Breast epithelium (tissue), 4 donors: ENCODE results near the gene TOGARAM2. TPM values are rescaled to one million over a fixed set of nuclear protein-coding genes. Genes with fewer than 3 reads are reported as not detected.

Source experiments
- DNase-seq, 2 donors: peaks; one replicate each; pipeline ENCODE4 v3.0.0-alpha.2; 2019; ENCODE audit warnings: low spot score in 2 of 2
- H3K27ac ChIP-seq, 2 donors: fragments of 200-600 bp; sonication (generic) in 1 of 2; one replicate each; pipeline ENCODE4 v1.5.1; 2016 to 2019; ENCODE audit warnings: mild to moderate bottlenecking in 1 of 2
- H3K27me3 ChIP-seq, 2 donors: fragments of 200-600 bp; sonication (generic) in 1 of 2; one replicate each; pipeline versions ENCODE4 v1.5.1 to v1.6.0; 2017 to 2019; ENCODE audit warnings: control low read depth in 1 of 2, mild to moderate bottlenecking in 1 of 2
- H3K36me3 ChIP-seq: fragments of 200-600 bp; one replicate; pipeline ENCODE4 v1.5.1; 2019
- H3K4me1 ChIP-seq, 2 donors: fragments of 200-600 bp; sonication (generic); one replicate each; pipeline ENCODE4 v1.5.1; 2016 to 2019; ENCODE audit warnings: control low read depth in 1 of 2
- H3K4me3 ChIP-seq, 3 donors: fragments of 200-600 bp; sonication (generic); 1 replicate in 2 of 3; 2 replicates in 1 of 3; pipeline ENCODE4 v1.5.1; 2016 to 2019; ENCODE audit warnings: mild to moderate bottlenecking in 3 of 3, moderate library complexity in 2 of 3
- H3K9me3 ChIP-seq, 2 donors: fragments of 200-600 bp; sonication (generic) in 1 of 2; one replicate each; pipeline ENCODE4 v1.5.1; 2016 to 2019; ENCODE audit warnings: control low read depth in 1 of 2
- POLR2A ChIP-seq: fragments of 450-650 bp; IDR thresholded peaks from one replicate; pipeline ENCODE4 v1.6.1; 2016; ENCODE audit warnings: antibody characterized with exemption, mild to moderate bottlenecking, moderate library complexity
- POLR2AphosphoS5 ChIP-seq, 3 donors: sonication (generic); formaldehyde crosslinking; IDR thresholded peaks; one replicate each; pipeline ENCODE4 v1.6.1; 2017; ENCODE audit warnings: antibody characterized with exemption in 3 of 3
- intact Hi-C: fragments of 100-400 bp; cut with DNase I; formaldehyde crosslinking; loops from one replicate; pipeline ENCODE4 v1.15.1; 2023; ENCODE audit warnings: low total_unique reads
- total RNA-seq, 3 donors: library from RNA; depleted of rRNA; stranded (reverse); fragments of >200 nt; gene quantifications; one replicate each; pipeline ENCODE4 v1.1.0, GENCODE V29; 2016
- TF ChIP-seq, protein P1 (sequence below), 3 donors: fragments of 450-650 bp; IDR thresholded peaks; one replicate each; pipeline ENCODE4 v1.5.1; 2016 to 2017; ENCODE audit warnings: antibody characterized with exemption in 3 of 3, mild to moderate bottlenecking in 3 of 3, moderate library complexity in 3 of 3

Gene TOGARAM2
- total RNA-seq, 3 donors from 2014 or later = 0.15 to 2.7 (median 0.33) TPM

DNA sequence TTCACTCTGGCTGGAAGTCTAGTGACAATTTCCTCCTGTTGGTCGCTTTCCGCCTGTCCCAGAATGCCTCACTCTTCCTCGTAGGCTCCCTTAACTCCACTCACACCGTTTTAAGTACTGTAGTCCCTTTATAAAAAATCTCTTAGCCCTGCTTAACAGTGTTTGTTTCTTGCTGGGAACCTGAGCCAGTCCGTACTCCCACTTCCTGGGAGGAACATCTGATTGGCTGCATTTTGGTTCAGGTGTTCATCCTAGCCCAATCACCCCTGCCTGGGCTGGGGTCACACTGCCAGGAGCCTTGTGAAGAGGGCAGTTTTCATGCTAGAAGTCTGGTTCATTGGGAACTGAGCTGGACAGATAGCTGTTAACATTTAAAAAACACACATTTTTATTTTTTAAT, 25.6 kb upstream of the TOGARAM2 start:
- intact Hi-C loops = no loop called here
- Histone ChIP-seq H3K27me3 (no peaks in the 10 kb centered on the region), H3K36me3 (no peaks in the 10 kb centered on the region), H3K27ac (no peak overlapping the region), H3K4me3 (no peak overlapping the region), H3K4me1 (no peaks in the 10 kb centered on the region), H3K9me3 (no peaks in the 10 kb centered on the region)
- DNase-seq = no peak
- no peak for TF ChIP-seq POLR2A
- TF ChIP-seq, protein P1, sequence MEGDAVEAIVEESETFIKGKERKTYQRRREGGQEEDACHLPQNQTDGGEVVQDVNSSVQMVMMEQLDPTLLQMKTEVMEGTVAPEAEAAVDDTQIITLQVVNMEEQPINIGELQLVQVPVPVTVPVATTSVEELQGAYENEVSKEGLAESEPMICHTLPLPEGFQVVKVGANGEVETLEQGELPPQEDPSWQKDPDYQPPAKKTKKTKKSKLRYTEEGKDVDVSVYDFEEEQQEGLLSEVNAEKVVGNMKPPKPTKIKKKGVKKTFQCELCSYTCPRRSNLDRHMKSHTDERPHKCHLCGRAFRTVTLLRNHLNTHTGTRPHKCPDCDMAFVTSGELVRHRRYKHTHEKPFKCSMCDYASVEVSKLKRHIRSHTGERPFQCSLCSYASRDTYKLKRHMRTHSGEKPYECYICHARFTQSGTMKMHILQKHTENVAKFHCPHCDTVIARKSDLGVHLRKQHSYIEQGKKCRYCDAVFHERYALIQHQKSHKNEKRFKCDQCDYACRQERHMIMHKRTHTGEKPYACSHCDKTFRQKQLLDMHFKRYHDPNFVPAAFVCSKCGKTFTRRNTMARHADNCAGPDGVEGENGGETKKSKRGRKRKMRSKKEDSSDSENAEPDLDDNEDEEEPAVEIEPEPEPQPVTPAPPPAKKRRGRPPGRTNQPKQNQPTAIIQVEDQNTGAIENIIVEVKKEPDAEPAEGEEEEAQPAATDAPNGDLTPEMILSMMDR (IDR thresholded peaks at IDR 0.05) = no peak
- no peak for TF ChIP-seq POLR2AphosphoS5 (IDR thresholded peaks at IDR 0.05)

DNA sequence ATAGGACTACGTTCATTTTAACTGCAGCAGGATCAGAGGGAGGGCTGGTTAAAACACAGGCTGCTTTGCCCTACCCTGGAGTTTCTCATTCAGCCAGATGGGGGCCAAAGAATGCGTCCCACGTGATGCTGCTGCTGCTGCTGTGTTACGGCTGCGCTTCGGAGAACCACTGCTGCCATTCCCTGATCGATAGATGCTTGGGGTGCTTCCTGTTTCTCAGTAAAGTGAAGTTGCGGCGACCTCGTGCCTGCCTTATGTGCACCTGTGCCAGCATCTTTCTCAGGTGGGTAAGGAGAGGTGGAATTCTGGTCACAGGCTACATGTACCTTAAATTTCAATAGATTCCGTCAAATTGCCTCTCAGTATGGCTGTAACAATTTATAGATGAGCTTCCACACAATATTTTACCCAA, 24.7 kb upstream of the TOGARAM2 start:
- H3K9me3 ChIP-seq = no peaks in the 10 kb centered on the region
- no peak overlapping the region for H3K27ac ChIP-seq
- no peaks in the 10 kb centered on the region for H3K27me3 ChIP-seq
- no peak overlapping the region for H3K4me3 ChIP-seq
- H3K4me1 ChIP-seq = no peaks in the 10 kb centered on the region
- DNase-seq = no peak
- H3K36me3 ChIP-seq = no peaks in the 10 kb centered on the region
- intact Hi-C loops = no loop called here
- no peak for TF ChIP-seq POLR2AphosphoS5 (IDR thresholded peaks at IDR 0.05)
- no peak for TF ChIP-seq POLR2A

DNA sequence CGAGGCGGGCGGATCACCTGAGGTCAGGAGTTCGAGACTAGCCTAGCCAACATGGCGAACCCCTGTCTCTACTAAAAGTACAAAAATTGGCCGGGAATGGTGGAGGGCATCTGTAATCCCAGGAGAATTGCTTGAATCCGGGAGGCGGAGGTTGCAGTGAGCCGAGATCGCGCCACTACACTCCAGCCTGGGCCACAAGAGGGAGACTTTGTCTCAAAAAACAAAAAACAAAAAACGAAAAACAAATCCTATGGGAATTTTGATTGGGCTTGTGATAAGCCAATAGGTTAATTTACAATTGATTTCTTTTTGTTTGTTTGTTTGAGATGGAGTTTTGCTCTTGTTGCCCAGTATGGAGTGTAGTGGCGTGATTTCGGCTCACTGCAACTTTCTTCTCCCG, 24.2 kb upstream of the TOGARAM2 start:
- TF ChIP-seq POLR2A = no peak
- no peak for TF ChIP-seq POLR2AphosphoS5 (IDR thresholded peaks at IDR 0.05)
- TF ChIP-seq, protein P1 (IDR thresholded peaks at IDR 0.05) = peak in 1 of 3 donors; percentile 72
- Histone ChIP-seq H3K4me3 (no peak overlapping the region), H3K9me3 (no peaks in the 10 kb centered on the region), H3K36me3 (no peaks in the 10 kb centered on the region), H3K27me3 (no peaks in the 10 kb centered on the region), H3K27ac (no peak overlapping the region), H3K4me1 (no peaks in the 10 kb centered on the region)
- DNase-seq = no peak
- intact Hi-C loops = no loop called here

DNA sequence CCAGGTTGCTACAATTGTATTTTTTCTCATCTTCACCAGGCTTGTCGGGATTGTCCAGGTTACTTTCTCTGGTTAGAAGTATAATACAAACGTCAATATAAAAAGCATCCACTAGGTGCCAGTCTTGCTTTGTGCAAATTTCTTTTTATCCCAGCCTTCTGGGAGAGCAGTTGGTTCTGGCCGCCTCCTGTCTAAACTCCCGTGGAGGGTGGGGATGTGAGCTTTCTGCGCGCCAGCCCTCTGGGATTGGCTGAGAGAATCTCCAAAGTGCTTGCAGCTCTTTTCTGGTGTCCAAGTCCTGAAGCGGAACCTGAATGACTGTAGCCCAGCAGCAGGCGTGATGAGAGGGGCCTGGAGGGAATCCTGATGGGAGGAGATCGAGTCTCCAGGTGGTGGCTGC, 22.4 kb upstream of the TOGARAM2 start:
- Histone ChIP-seq H3K36me3 (no peaks in the 10 kb centered on the region), H3K9me3 (no peaks in the 10 kb centered on the region), H3K27me3 (no peaks in the 10 kb centered on the region), H3K4me3 (peak overlapping the region in 1 of 3 donors; percentile 17), H3K27ac (no peak overlapping the region), H3K4me1 (no peaks in the 10 kb centered on the region)
- intact Hi-C loops = no loop called here
- TF ChIP-seq POLR2AphosphoS5 (IDR thresholded peaks at IDR 0.05) (no peak), POLR2A (no peak)
- TF ChIP-seq, protein P1 (IDR thresholded peaks at IDR 0.05) = peak; percentile 60 to 80 (median 72)
- DNase-seq = peak in 1 of 2 donors; percentile 30

- H3K4me3 ChIP-seq = no peak overlapping the region
- TF ChIP-seq POLR2AphosphoS5 (IDR thresholded peaks at IDR 0.05) (no peak), POLR2A (no peak)
- TF ChIP-seq, protein P1 (IDR thresholded peaks at IDR 0.05) = no peak
- H3K36me3 ChIP-seq = no peaks in the 10 kb centered on the region
- no peak for DNase-seq
- no peaks in the 10 kb centered on the region for H3K27me3 ChIP-seq
- intact Hi-C loops = no loop called here
- no peaks in the 10 kb centered on the region for H3K4me1 ChIP-seq
- H3K27ac ChIP-seq = no peak overlapping the region
- H3K9me3 ChIP-seq = no peaks in the 10 kb centered on the region
These were observed 20.7 kb upstream of the TOGARAM2 start for GRCh38 chr2:28960401-28960800.

DNA sequence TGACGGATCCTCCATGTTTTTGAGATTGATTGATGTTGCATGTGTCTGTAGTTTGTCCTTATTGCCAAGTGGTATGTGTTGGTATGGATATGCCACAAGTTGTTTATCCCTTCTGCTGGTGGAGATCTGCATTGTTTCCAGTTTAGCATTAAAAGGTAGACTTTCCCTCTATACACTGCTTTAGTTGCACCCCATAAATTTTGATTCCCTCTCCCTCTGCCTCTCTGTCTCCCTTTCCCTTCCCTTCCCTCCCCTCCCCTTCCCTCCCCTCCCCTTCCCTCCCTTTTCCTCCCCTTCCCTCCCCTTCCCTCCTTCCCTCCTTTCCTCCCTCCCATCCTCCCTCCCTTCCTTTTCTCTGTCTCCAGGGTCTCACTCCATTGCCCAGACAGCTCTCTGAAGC, 18.6 kb upstream of the TOGARAM2 start:
- TF ChIP-seq, protein P1 (IDR thresholded peaks at IDR 0.05) = no peak
- TF ChIP-seq POLR2AphosphoS5 (IDR thresholded peaks at IDR 0.05) (no peak), POLR2A (no peak)
- Histone ChIP-seq H3K36me3 (no peaks in the 10 kb centered on the region), H3K27ac (no peak overlapping the region), H3K27me3 (no peaks in the 10 kb centered on the region), H3K9me3 (no peaks in the 10 kb centered on the region), H3K4me1 (no peaks in the 10 kb centered on the region), H3K4me3 (no peak overlapping the region)
- intact Hi-C loops = no loop called here
- no peak for DNase-seq
